Measurements from ENCODE around the gene MTHFSD.

DNA sequence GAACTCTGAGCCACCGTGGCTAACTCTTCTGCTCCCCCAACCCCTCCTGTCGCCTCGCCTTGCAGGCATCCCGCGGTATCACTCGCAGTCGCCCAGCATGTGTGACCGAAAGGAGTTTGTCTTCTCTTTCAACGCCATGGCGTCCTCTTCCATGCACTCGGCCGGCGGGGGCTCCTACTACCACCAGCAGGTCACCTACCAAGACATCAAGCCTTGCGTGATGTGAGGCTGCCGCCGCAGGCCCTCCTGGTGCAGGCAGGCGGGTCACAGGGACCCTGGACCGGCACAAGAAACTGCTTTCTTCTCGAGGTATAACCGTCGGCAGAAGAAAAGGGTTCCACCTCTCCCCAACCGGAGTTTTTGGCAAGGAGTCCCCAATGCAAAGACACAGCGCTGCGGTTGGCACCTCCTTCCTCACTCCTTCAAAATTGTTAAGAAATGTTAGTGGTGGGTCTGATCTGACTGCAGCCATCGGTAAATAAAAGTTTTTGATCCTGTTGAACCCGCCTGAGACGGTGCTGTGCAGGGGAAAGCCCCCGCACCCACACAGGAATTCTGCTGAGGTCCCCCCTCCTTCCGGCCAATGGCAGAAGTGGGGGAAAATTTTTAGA is 42.1 kb downstream of the MTHFSD start:
- TF ChIP-seq SRF (IDR thresholded peaks at IDR 0.05; ENCODE audit: low read depth in 2 of 2, low read length in 2 of 2) (no peak), BMI1 (IDR thresholded peaks at IDR 0.05; ENCODE audit: borderline replicate concordance) (no peak), KDM1A (IDR thresholded peaks at IDR 0.05; ENCODE audit: borderline replicate concordance) (no peak), EZH2 (IDR thresholded peaks at IDR 0.05; ENCODE audit: borderline replicate concordance, control insufficient read depth, low read depth, low read length) (no peak), MTA3 (IDR thresholded peaks at IDR 0.05; ENCODE audit: borderline replicate concordance, low read length) (no peak), MEF2A (IDR thresholded peaks at IDR 0.05; ENCODE audit: insufficient read depth, low read depth, low read length) (no peak), RBBP5 (conservative IDR thresholded peaks at IDR 0.05) (no peak)
- TF ChIP-seq, protein P1, sequence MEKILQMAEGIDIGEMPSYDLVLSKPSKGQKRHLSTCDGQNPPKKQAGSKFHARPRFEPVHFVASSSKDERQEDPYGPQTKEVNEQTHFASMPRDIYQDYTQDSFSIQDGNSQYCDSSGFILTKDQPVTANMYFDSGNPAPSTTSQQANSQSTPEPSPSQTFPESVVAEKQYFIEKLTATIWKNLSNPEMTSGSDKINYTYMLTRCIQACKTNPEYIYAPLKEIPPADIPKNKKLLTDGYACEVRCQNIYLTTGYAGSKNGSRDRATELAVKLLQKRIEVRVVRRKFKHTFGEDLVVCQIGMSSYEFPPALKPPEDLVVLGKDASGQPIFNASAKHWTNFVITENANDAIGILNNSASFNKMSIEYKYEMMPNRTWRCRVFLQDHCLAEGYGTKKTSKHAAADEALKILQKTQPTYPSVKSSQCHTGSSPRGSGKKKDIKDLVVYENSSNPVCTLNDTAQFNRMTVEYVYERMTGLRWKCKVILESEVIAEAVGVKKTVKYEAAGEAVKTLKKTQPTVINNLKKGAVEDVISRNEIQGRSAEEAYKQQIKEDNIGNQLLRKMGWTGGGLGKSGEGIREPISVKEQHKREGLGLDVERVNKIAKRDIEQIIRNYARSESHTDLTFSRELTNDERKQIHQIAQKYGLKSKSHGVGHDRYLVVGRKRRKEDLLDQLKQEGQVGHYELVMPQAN (conservative IDR thresholded peaks at IDR 0.05) = no peak
- TF ChIP-seq, protein P2, sequence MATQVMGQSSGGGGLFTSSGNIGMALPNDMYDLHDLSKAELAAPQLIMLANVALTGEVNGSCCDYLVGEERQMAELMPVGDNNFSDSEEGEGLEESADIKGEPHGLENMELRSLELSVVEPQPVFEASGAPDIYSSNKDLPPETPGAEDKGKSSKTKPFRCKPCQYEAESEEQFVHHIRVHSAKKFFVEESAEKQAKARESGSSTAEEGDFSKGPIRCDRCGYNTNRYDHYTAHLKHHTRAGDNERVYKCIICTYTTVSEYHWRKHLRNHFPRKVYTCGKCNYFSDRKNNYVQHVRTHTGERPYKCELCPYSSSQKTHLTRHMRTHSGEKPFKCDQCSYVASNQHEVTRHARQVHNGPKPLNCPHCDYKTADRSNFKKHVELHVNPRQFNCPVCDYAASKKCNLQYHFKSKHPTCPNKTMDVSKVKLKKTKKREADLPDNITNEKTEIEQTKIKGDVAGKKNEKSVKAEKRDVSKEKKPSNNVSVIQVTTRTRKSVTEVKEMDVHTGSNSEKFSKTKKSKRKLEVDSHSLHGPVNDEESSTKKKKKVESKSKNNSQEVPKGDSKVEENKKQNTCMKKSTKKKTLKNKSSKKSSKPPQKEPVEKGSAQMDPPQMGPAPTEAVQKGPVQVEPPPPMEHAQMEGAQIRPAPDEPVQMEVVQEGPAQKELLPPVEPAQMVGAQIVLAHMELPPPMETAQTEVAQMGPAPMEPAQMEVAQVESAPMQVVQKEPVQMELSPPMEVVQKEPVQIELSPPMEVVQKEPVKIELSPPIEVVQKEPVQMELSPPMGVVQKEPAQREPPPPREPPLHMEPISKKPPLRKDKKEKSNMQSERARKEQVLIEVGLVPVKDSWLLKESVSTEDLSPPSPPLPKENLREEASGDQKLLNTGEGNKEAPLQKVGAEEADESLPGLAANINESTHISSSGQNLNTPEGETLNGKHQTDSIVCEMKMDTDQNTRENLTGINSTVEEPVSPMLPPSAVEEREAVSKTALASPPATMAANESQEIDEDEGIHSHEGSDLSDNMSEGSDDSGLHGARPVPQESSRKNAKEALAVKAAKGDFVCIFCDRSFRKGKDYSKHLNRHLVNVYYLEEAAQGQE (IDR thresholded peaks at IDR 0.05; ENCODE audit: low read depth, low read length) = no peak
- TF ChIP-seq, protein P3, sequence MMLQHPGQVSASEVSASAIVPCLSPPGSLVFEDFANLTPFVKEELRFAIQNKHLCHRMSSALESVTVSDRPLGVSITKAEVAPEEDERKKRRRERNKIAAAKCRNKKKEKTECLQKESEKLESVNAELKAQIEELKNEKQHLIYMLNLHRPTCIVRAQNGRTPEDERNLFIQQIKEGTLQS (IDR thresholded peaks at IDR 0.05; ENCODE audit: borderline replicate concordance, extremely low read depth, low read depth, low read length) = no peak
- TF ChIP-seq, protein P4, sequence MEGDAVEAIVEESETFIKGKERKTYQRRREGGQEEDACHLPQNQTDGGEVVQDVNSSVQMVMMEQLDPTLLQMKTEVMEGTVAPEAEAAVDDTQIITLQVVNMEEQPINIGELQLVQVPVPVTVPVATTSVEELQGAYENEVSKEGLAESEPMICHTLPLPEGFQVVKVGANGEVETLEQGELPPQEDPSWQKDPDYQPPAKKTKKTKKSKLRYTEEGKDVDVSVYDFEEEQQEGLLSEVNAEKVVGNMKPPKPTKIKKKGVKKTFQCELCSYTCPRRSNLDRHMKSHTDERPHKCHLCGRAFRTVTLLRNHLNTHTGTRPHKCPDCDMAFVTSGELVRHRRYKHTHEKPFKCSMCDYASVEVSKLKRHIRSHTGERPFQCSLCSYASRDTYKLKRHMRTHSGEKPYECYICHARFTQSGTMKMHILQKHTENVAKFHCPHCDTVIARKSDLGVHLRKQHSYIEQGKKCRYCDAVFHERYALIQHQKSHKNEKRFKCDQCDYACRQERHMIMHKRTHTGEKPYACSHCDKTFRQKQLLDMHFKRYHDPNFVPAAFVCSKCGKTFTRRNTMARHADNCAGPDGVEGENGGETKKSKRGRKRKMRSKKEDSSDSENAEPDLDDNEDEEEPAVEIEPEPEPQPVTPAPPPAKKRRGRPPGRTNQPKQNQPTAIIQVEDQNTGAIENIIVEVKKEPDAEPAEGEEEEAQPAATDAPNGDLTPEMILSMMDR (IDR thresholded peaks at IDR 0.05 in 2 of 3, conservative IDR thresholded peaks at IDR 0.05 in 1 of 3; ENCODE audit: control insufficient read depth in 2 of 3, extremely low read depth in 1 of 3, insufficient read depth in 1 of 3, low read depth in 3 of 3, low read length in 3 of 3) = no peak
- TF ChIP-seq, protein P5, sequence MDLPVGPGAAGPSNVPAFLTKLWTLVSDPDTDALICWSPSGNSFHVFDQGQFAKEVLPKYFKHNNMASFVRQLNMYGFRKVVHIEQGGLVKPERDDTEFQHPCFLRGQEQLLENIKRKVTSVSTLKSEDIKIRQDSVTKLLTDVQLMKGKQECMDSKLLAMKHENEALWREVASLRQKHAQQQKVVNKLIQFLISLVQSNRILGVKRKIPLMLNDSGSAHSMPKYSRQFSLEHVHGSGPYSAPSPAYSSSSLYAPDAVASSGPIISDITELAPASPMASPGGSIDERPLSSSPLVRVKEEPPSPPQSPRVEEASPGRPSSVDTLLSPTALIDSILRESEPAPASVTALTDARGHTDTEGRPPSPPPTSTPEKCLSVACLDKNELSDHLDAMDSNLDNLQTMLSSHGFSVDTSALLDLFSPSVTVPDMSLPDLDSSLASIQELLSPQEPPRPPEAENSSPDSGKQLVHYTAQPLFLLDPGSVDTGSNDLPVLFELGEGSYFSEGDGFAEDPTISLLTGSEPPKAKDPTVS (IDR thresholded peaks at IDR 0.05; ENCODE audit: low read depth, low read length) = no peak

Measured in GM12878 (cell line).